ENCODE data around the gene INSC. TPM values are rescaled to one million over a fixed set of nuclear protein-coding genes. Genes with fewer than 3 reads are reported as not detected.

Gene INSC
- total and polyA plus RNA-seq, 8 donors, result 0.34 to 1.1 (median 0.57) TPM

- TF ChIP-seq CTCF (IDR thresholded peaks at IDR 0.05), result no peak
- no peaks in the 10 kb centered on the region for H3K27me3 ChIP-seq
- H3K36me3 ChIP-seq, result no peaks in the 10 kb centered on the region
- intact Hi-C loops (cut with DNase I), result no loop called here
- no peak overlapping the region for H3K27ac ChIP-seq
- H3K9me3 ChIP-seq, result no peaks in the 10 kb centered on the region
- ATAC-seq (peak; percentile 94), DNase-seq (peak in 2 of 4 donors; percentile 26 to 68)
- no peaks in the 10 kb centered on the region for H3K4me1 ChIP-seq
- no peak overlapping the region for H3K4me3 ChIP-seq
Observed at GRCh38 chr11:15258433-15259165, 143.9 kb downstream of the INSC start.

- Histone ChIP-seq H3K27ac (no peak overlapping the region), H3K36me3 (no peaks in the 10 kb centered on the region), H3K27me3 (no peaks in the 10 kb centered on the region), H3K9me3 (peaks cover 0 to 20% of the 10 kb centered on the region in 2 donors), H3K4me3 (no peak overlapping the region), H3K4me1 (no peaks in the 10 kb centered on the region)
- DNase-seq (no peak), ATAC-seq (no peak)
- intact Hi-C loops (cut with DNase I), result no loop called here
- TF ChIP-seq CTCF (IDR thresholded peaks at IDR 0.05), result no peak
Observed at GRCh38 chr11:15266999-15267398, 152.3 kb downstream of the INSC start.

- intact Hi-C loops (cut with DNase I), result no loop called here
- Histone ChIP-seq H3K27ac (no peak overlapping the region), H3K4me3 (no peak overlapping the region), H3K27me3 (no peaks in the 10 kb centered on the region), H3K9me3 (peaks cover 0 to 20% of the 10 kb centered on the region in 2 donors), H3K4me1 (no peaks in the 10 kb centered on the region), H3K36me3 (no peaks in the 10 kb centered on the region)
- no peak for ATAC-seq
- DNase-seq, result no peak
- TF ChIP-seq CTCF (IDR thresholded peaks at IDR 0.05), result no peak
Observed at GRCh38 chr11:15268598-15268997, 153.9 kb downstream of the INSC start.

- TF ChIP-seq CTCF (IDR thresholded peaks at IDR 0.05), result no peak
- no peaks in the 10 kb centered on the region for H3K27me3 ChIP-seq
- no peak overlapping the region for H3K4me3 ChIP-seq
- no peak for DNase-seq
- H3K4me1 ChIP-seq, result no peaks in the 10 kb centered on the region
- no peak overlapping the region for H3K27ac ChIP-seq
- intact Hi-C loops (cut with DNase I), result no loop called here
- no peak for ATAC-seq
- no peaks in the 10 kb centered on the region for H3K9me3 ChIP-seq
- no peaks in the 10 kb centered on the region for H3K36me3 ChIP-seq
Observed at GRCh38 chr11:15275141-15275540, 160.4 kb downstream of the INSC start.

GRCh38 chr11:15276621-15277020 lies 161.9 kb downstream of the INSC start:
- intact Hi-C loops (cut with DNase I), result no loop called here
- TF ChIP-seq CTCF (IDR thresholded peaks at IDR 0.05), result no peak
- DNase-seq (peak in 2 of 4 donors; percentile 18 to 30), ATAC-seq (no peak)
- H3K27ac ChIP-seq, result no peak overlapping the region
- H3K4me1 ChIP-seq, result no peaks in the 10 kb centered on the region
- no peaks in the 10 kb centered on the region for H3K9me3 ChIP-seq
- H3K4me3 ChIP-seq, result no peak overlapping the region
- H3K27me3 ChIP-seq, result no peaks in the 10 kb centered on the region
- H3K36me3 ChIP-seq, result no peaks in the 10 kb centered on the region

Data from left lung (tissue), 10 donors.